Panc1 (cell line): Measurements from ENCODE around the gene TMEM117. TPM values are rescaled to one million over a fixed set of nuclear protein-coding genes. Genes with fewer than 3 reads are reported as not detected.

Source experiments
- ATAC-seq: fragments of 200-7000 bp; cut with Tn5 transposase; 2 replicates; pipeline ENCODE4 v1.9.1; 2020; ENCODE audit warnings: mild to moderate bottlenecking, moderate library complexity
- BruUV-seq: library from RNA; stranded (reverse); fragments of 400-500 nt; replicated peaks from 2 replicates; lab custom pipeline; 2021; lab: Mats Ljungman, UMichigan
- CTCF ChIA-PET: fragments of 300-600 bp; sonication (Branson Sonifier 250); formaldehyde crosslinking; loops from one replicate; lab custom pipeline; 2022; ENCODE audit warnings: antibody characterized with exemption; lab: Charles Lee
- POLR2A ChIA-PET: fragments of 300-600 bp; sonication (Branson Sonifier 250); formaldehyde crosslinking; loops from one replicate; lab custom pipeline; 2022; ENCODE audit warnings: antibody characterized with exemption; lab: Charles Lee
- DNase-seq: peaks from one replicate; pipeline ENCODE4 v3.0.0-alpha.2; 2010; ENCODE audit warnings: low read depth, low spot score
- H3K27ac ChIP-seq: 2 replicates; pipeline ENCODE4 v1.5.1; 2011; ENCODE audit warnings: mild to moderate bottlenecking, low read length, inconsistent platforms
- H3K27me3 ChIP-seq: fragments of 200-500 bp; sonication (Bioruptor generic); 2 replicates; pipeline ENCODE4 v1.6.0; 2014; ENCODE audit warnings: low read length, inconsistent platforms; ENCODE audit not compliant: control insufficient read depth, insufficient read depth
- H3K36me3 ChIP-seq: fragments of 200-500 bp; sonication (Bioruptor generic); 2 replicates; pipeline ENCODE4 v1.5.1; 2014; ENCODE audit warnings: inconsistent platforms, mild to moderate bottlenecking, low read length, moderate library complexity; ENCODE audit not compliant: control insufficient read depth, insufficient read depth
- H3K4me1 ChIP-seq: 2 replicates; pipeline ENCODE4 v1.5.1; 2011; ENCODE audit warnings: inconsistent platforms, mild to moderate bottlenecking, low read length, moderate library complexity; ENCODE audit not compliant: control insufficient read depth, insufficient read depth
- H3K4me3 ChIP-seq, 2 experiments: 2 replicates each; pipeline ENCODE4 v1.5.1; 2011 to 2012; ENCODE audit warnings: low read depth in 2 of 2, low read length in 2 of 2, mild to moderate bottlenecking in 2 of 2, inconsistent platforms in 1 of 2, moderate library complexity in 1 of 2
- H3K9me3 ChIP-seq: fragments of 200-500 bp; sonication (Bioruptor generic); 2 replicates; pipeline ENCODE4 v1.5.1; 2014; ENCODE audit warnings: low read depth, mild to moderate bottlenecking, inconsistent platforms, low read length, moderate library complexity; ENCODE audit not compliant: control insufficient read depth, insufficient read depth
- POLR2AphosphoS5 ChIP-seq: IDR thresholded peaks from 2 replicates; pipeline ENCODE4 v1.6.1; 2012; ENCODE audit warnings: mild to moderate bottlenecking, low read depth, low read length, moderate library complexity
- REST ChIP-seq, 2 experiments: IDR thresholded peaks; 2 replicates each; pipeline ENCODE4 v1.6.1; 2011 to 2012; ENCODE audit warnings: low read depth in 2 of 2, control low read depth in 1 of 2, low read length in 1 of 2, mild to moderate bottlenecking in 1 of 2, moderate library complexity in 1 of 2; ENCODE audit not compliant: insufficient read depth in 1 of 2
- SIN3A ChIP-seq: IDR thresholded peaks from 2 replicates; pipeline ENCODE4 v1.6.1; 2012; ENCODE audit warnings: low read depth, mild to moderate bottlenecking, low read length, moderate library complexity, borderline replicate concordance; ENCODE audit not compliant: insufficient read depth
- TCF7L2 ChIP-seq: IDR thresholded peaks from 2 replicates; pipeline ENCODE4 v1.6.1; 2011; ENCODE audit warnings: mild to moderate bottlenecking, low read depth, low read length, inconsistent platforms
- in situ Hi-C: cut with HindIII; loops from 2 replicates; pipeline ENCODE4 v1.10.0; 2016; ENCODE audit warnings: low sequenced_read_pairs, low pct_unique_long_range_greater_than_20kb
- intact Hi-C: fragments of 100-400 bp; cut with micrococcal nuclease; formaldehyde crosslinking; loops from one replicate; pipeline ENCODE4 v1.10.0; 2022; ENCODE audit not compliant: unreplicated experiment
- total RNA-seq: library from RNA; stranded (reverse); gene quantifications from one replicate; pipeline ENCODE4 v1.2.1, GENCODE V29; 2021; ENCODE audit not compliant: unreplicated experiment
- TF ChIP-seq, protein P1 (sequence below): fragments of 450-650 bp; IDR thresholded peaks from 2 replicates; pipeline ENCODE4 v1.5.1; 2017; ENCODE audit warnings: mild to moderate bottlenecking

The TMEM117 gene
- total RNA-seq, 1 experiment from 2014 or later, result 5.5 TPM

DNA sequence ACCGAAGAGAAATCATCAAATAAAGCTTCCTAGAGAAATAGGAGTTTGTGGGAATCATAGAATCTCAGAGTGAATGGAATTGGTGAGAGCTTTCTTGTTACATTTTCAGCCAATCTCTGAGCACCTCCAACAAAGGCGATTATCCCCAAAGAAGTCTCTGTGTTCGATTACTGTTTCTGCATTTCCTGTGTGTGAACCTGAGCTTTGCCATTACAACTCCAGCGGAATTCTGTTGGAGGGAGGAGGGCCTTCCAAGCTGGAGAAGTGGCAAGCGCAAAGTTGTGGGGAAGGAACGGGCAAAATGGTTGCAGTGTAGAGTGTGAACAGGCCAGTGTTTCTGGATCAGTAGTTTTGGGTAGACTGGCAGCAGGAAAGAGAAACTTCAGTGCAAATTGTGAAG is 23.1 kb downstream of the TMEM117 start:
- Histone ChIP-seq H3K4me1 (no peaks in the 10 kb centered on the region), H3K27ac (no peak overlapping the region), H3K9me3 (no peaks in the 10 kb centered on the region), H3K36me3 (no peaks in the 10 kb centered on the region), H3K27me3 (no peaks in the 10 kb centered on the region), H3K4me3 (no peak overlapping the region)
- ATAC-seq (no peak), DNase-seq (no peak)
- CTCF ChIA-PET, result no interaction called here
- intact Hi-C loops, result no loop called here
- no TSS peak for BruUV-seq
- POLR2A ChIA-PET, result no interaction called here
- TF ChIP-seq POLR2AphosphoS5, result no peak
- TF ChIP-seq, protein P1, sequence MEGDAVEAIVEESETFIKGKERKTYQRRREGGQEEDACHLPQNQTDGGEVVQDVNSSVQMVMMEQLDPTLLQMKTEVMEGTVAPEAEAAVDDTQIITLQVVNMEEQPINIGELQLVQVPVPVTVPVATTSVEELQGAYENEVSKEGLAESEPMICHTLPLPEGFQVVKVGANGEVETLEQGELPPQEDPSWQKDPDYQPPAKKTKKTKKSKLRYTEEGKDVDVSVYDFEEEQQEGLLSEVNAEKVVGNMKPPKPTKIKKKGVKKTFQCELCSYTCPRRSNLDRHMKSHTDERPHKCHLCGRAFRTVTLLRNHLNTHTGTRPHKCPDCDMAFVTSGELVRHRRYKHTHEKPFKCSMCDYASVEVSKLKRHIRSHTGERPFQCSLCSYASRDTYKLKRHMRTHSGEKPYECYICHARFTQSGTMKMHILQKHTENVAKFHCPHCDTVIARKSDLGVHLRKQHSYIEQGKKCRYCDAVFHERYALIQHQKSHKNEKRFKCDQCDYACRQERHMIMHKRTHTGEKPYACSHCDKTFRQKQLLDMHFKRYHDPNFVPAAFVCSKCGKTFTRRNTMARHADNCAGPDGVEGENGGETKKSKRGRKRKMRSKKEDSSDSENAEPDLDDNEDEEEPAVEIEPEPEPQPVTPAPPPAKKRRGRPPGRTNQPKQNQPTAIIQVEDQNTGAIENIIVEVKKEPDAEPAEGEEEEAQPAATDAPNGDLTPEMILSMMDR, result no peak
- no peak for TF ChIP-seq TCF7L2
- TF ChIP-seq SIN3A, result no peak
- in situ Hi-C loops, result no loop called here

DNA sequence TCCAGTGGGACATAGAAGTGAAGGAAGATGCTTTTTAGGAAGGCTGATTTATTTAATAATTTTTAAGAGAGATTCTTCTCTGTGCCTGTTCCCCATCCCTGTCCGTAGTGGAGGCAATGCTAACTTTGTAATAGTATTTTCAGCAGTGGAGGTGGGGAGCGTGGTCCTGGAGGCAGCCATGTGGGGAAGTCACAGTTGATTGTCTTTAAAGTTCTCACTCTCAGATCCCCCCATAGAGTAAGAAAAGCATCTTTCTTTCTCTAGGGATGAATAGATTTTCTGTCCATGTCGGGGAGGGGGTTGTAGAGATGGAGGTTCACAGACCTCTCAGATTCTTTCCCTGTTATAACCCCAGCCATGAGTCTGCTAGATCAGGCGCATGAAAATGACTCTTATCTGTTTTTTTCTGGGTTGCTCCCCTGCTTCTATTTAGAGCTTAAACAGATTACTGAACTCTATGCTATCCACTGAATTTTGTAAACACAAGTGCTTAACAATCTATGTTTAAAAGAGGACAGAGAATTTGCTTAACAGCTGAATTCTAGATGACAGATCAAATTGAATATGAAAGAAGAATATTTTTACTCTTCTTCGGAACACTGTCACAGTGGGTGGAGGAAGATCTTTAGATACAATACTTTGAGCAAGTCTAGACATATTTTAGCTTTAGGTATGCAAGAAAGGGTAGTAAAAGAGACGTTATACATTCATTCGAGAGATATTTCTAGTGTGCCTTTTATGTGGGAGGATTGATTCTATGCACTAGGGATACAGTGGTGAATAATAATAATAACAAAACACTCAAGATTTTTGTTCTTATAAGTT is 25.3 kb downstream of the TMEM117 start:
- CTCF ChIA-PET, result no interaction called here
- POLR2A ChIA-PET, result no interaction called here
- no peaks in the 10 kb centered on the region for H3K9me3 ChIP-seq
- H3K36me3 ChIP-seq, result no peaks in the 10 kb centered on the region
- no peak for DNase-seq
- no peak overlapping the region for H3K27ac ChIP-seq
- TF ChIP-seq POLR2AphosphoS5 (no peak), TCF7L2 (no peak), REST (IDR thresholded peaks at IDR 0.05; ENCODE audit: insufficient read depth in 1 of 2, low read depth in 2 of 2, low read length in 1 of 2) (no peak), SIN3A (no peak)
- TF ChIP-seq, protein P1, result no peak
- intact Hi-C loops (no loop called here), in situ Hi-C loops (no loop called here)
- no peak overlapping the region for H3K4me3 ChIP-seq
- H3K27me3 ChIP-seq, result no peaks in the 10 kb centered on the region
- BruUV-seq, result no TSS peak
- H3K4me1 ChIP-seq, result no peaks in the 10 kb centered on the region
- ATAC-seq, result no peak
